ENCODE results near the gene IFNL1.
"Not testable (repeated sequence)": the region's sequence is repeated elsewhere in the genome, so short reads cannot be mapped to it uniquely, and the experiment has no call there.

IFNL1 gene

DNA sequence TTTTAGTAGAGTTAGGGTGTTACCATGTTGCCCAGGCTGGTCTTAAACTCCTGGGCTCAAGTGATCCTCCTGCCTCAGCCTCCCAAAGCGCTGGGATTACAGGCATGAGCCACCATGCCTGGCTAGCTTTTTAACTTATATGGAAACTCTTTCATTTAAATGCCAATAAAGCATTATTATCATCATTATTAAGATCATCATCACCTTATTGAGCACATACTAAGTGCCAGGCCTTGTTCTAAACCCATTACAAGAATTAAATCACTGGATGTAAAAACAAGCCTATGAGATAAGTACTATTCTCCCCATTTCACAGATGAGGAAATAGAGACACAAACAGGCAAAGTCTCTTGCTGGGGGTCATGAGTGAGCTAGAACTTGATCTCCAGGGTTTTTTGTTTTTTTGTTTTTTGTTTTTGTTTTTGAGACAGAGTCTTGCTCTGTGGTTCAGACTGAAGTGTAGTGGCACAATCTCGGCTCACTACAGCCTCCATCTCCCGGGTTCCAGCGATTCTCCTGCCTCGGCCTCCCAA, 38.3 kb downstream of the IFNL1 start:
- no peak for FAIRE-seq

DNA sequence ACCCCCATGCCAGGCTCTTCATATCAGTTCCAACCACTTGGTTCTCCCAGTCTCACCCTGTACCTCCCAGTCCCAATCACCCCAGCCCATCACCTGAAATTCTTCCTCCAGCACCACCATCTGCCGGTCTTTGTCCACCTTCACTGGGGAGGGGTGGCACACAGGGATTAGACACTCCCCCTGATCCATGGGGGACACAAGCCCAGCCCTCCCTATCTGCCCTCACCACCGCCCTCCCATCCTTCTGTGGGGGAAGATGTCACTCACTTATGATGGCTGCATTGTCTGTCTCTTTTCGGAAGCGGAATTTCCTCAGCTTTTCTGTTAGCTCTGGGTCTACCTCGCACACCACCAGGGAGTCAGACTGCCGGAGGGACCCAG, 39.0 kb downstream of the IFNL1 start:
- no peak for FAIRE-seq

DNA sequence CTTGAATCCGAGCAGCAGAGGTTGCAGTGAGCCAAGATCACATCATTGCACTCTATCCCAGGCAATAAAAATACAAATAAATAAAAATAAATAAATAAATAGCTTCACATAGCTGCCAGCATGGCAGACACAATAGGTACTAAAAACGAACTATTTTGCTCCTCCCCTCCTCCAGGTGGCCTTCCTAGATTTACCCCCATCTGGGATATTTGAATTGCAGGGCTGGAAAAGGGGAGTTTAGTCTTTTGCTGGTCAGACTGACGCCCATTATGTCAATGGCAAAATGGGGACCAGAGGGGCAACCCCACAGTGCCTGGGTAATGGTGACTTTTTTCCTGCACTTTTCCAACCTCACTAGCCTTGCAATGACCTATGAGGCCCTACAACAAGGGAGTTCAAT, 40.3 kb downstream of the IFNL1 start:
- no peak for FAIRE-seq

DNA sequence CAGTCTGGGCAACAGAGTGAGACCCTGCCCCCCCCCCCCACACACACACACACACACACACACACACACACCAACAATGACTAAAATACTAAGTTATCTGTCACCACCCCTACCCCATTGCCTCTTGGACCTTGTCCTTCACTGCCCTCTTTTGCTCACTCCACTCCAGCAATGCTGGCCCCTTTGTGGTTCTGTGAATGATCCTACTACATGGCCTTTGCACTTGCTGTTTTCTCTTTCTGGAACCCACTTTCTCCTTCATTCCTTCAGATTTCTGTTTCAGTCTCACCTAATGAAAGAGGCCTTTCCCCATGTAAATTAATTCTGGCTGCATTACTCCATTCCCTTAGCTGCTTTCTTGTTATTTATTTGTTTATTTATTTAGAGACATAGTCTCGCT, 43.5 kb downstream of the IFNL1 start:
- no peak for FAIRE-seq

DNA sequence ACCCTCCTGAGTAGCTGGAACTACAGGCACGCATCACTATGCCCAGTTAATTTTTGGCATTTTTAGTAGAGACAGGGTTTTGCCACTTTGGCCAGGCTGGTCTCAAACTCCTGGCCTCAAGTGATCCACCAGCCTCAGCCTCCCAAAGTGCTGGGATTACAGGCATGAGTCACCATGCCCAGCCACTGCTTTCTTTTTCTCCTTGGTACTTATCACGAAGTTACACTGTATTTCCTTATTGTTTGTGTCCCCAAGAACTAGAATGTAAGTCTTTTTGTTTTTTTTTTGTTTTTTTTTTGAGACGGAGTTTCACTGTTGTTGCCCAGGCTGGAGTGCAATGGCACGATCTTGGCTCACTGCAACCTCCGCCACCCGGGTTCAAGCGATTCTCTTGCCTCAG, 43.9 kb downstream of the IFNL1 start:
- not testable (repeated sequence) for FAIRE-seq

DNA sequence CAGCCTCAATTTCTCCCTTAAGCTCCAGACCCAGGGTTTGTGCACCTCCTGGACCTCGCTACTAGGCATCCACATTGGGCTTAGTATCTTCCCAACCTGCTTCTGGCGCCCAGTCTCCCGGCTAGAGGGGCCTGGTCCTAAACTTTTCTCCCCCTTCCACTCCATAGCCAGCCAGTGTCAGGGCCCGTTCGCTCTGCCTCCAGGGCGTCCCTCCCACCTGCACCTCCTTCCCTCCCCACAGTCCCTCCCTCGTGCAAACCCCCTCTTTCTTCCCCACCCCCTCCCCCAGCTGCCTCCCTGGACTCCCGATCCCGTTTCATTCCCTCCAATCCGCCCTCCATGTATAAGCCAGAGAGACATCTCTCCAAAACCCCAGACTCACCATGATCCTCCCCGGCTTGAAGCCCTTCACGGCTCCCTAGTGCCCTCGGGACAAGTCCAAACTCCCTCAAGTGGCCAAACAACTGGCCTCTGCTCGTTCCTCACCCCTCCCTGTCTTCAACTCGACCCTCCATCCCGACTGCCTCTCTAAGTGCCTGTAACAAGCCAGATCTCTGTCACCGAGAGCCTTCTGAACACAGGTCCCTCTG, 45.0 kb downstream of the IFNL1 start:
- no peak for FAIRE-seq

- FAIRE-seq = no peak
Observed at GRCh38 chr19:39341719-39342604, 45.8 kb downstream of the IFNL1 start, which contains the start of gene SAMD4B. TSS of gene SAMD4B (plus strand) at chr19:39342421. CDS start at chr19:39356894, 14,473 bp downstream.

DNA sequence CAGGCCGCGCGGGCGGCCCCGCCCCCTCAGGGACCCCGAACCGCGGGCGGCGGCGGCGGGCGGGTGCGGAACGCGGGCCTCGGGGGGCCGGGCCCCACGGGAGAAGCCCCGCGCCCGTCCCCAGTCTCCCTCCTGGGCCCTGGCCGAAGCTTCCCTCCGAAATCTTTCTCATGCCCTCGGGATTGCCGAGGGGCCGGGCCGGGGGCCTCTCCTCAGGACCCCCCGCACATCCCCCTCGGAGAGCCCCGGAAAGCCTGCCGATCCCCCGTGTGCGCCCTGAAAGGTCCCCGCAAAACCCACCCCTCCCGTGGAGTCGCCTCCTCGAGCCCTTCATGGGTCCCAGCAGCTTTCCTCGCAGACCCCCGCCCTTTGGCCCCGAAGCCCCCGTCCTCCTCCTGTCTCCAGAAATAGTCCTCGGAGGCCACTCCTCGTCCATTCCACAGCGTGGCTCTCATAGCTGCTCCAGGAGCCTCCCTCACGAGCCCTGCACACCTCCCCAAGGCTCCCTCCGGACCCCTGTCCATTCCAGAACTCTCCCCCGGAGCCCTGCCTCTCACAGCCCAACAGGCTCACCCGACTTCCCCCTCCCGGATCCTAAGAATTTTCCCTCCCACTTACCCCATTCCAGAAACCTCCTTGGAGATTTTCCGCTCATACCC, 46.6 kb downstream of the IFNL1 start:
- FAIRE-seq = no peak

DNA sequence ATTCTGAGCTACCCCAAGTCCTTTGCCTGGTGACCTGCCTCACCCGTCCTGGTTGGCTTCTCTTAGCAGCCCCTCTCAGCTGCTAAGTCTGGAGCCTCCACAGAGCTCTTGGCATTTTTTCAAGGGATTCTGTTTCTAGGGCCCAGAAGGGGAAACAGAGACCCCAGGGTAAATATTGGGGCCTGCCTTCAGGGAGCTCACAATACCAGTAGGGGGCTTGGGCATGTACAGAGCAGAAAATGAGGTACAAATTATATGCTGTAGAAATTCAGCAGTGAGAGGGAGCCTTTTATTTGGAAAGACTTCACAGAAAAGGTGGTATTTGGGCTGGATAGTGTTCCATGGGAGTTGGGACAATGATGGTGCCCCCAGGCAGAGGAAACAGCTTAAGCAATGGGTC, 49.7 kb downstream of the IFNL1 start:
- no peak for FAIRE-seq

DNA sequence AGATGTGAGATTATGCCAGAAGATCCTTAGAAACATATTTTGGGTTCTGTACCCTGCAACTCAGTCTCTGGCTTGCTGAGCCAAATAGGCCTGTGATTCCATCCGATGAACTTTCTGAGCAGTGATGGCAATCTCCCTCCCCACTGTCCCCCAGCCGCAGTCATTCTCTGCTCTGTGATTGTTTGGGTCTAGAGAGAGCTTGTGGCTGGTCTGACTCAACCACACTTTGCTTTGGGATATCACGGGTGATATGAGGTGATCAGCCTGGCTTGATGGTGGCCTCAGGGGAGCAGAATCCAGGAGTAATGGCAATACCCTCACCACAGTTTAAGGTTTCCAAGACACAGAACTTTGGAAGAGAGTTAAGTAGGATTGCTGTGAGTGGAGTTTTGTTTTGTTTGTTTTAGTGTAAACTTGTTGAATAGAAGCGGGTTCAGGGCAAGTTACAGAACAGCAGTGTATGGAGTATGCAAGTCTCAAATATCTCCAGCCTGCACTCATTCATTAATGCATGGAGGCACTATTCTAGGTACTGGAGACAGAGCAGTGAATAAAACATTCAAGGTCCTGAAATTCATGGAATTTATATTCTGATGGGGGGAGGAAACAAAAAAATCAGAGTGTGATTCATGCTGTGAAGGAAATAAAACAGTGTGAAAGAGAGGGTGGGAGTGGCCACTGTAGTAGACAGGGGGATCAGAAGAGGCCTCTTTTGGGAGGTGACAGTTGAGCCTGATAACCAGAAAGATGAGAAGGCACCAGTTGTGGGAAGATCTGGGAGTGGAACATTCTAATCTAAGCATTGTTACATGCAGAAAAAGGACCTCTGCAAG, 51.3 kb downstream of the IFNL1 start:
- no peak for FAIRE-seq
